GM11168 (cell line): ENCODE results near the gene IFI16.
"Not testable (repeated sequence)": the region's sequence is repeated elsewhere in the genome, so short reads cannot be mapped to it uniquely, and the experiment has no call there.

ENCODE experiments used
- in situ Hi-C: fragments of 300-500 bp; cut with MboI; formaldehyde crosslinking; loops from one replicate; pipeline ENCODE4 v1.12.0; 2022; ENCODE audit warnings: low sequenced_read_pairs; ENCODE audit not compliant: unreplicated experiment

The IFI16 gene

DNA sequence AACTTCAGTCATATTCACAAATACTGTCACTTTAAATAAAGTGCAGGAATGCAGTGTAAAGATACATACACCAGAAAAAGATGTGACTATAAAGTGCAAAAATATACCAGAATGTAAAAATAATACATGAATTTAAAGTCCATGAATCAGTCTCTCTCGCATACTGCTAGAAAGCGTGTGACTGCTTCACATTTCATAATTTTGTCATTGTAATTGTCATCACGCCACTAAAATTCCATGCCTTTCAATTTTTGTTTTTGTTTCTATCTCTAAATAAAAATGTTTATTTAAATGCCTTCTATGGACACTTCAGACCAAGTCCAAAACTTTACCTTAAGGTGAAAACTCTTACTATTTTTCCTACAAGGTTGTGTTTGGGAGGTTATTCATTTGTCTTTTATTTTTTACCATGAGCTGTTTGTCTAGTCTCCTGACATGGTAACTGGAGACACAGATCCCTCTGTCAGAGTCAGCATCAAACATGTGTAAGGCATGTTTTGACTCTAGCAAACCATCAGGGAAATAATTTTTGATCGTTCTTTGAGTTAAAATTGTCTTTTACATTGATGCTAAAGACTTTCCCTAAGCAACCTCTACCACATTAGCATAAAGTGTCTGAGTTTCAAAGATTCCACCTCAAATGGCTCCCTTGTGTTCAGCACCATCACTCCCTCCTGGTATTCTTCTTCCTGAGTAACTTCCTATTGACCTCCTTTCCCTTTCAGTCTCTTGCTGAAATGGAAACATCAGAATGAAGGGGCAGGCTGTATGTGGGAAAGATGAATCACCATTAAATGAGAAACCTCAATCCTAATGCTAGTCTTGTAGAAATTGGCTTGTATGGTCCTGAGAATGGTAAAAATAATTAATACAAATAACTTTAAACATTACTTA is 80.8 kb downstream of the IFI16 start:
- in situ Hi-C loops = no loop called here

DNA sequence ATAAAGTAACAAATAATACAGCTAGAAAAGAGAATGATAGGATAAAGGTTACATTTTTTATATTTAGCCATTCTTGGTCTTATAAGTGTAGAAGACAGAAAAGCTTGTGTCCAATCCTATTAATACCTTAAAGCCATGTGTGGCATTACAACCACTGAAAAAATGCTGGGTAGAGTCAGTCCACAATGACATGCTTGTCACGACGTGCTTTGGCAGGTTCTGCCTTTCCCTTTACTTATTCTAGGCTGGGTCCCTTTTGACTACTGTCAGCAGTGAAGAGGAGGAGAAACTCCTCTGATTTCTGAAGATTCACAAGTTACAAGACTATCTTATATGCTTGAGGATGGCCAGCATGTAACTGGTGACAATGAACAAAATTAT is 81.5 kb downstream of the IFI16 start:
- in situ Hi-C loops = no loop called here

DNA sequence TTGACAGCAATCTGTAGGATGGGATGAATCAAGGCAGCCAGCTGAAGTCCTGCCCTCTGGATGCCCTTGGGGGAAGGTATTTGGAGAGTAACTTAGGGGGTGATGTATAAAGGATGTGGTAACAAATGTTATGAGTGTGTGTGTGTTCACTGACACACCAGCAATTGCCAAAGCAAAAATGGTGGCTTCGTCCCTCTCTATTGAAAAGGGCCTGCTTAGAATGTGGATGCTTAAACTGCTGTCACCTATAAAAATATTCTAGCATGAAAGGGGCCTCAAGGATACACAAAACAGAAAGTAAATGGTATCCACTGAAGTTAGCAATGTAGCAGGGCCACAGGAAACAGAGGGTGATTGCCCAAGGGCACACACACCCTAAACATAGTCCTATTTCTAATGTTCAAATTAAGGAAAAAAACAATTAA is 81.9 kb downstream of the IFI16 start:
- in situ Hi-C loops = no loop called here

GRCh38 chr1:159092036-159092760 is 82.5 kb downstream of the IFI16 start:
- in situ Hi-C loops = no loop called here

- in situ Hi-C loops = no loop called here
These were observed 88.9 kb downstream of the IFI16 start for GRCh38 chr1:159098596-159098995.

DNA sequence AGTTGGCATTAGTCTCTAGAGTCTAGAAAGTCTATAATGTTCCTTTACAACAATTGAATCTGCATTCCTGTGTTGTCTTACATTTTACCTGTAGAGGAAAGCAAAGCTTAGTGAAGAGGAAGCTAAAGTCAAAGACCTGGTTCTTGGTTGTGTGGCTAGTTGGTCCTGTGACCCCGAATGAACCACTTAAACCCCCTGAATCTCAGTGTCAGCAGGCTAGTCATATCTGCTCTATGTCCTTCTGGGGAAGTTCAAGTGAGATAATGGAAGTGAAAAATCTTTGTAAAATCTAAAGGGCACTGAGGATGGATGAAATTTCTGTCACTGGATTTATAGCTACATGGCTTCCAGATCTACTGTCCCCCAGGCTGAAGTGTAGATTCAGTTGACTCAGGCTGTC is 90.9 kb downstream of the IFI16 start:
- in situ Hi-C loops = no loop called here

DNA sequence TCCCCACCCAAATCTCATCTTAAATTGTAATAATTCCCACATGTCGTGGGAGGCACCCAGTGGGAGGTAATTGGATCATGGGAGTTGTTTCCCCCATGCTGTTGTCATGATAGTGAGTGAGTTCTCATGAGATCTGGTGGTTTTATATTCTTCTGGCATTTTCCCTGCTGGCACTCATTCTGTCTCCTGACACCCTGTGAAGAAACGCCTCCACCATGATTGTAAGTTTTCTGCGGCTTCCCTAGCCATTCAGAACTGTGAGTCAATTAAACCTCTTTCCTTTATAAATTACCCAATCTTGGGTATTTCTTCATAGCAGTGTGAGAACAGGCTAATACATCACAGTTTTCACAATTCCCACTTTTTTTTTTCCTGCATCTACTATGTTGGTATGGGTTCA is 93.3 kb downstream of the IFI16 start:
- in situ Hi-C loops = not testable (repeated sequence)
